Naive B cell (primary cell): ENCODE results near the gene FAM131B. TPM values are rescaled to one million over a fixed set of nuclear protein-coding genes. Genes with fewer than 3 reads are reported as not detected.
A peak's percentile ranks its signal among the peaks of the same experiment; 100 is the strongest.

Experiments used
- ATAC-seq, 2 donors: fragments of 150-1000 bp; cut with Tn5 transposase; 2 replicates each; pipeline ENCODE4 v1.10.0; 2021; ENCODE audit warnings: low read depth in 2 of 2, mild to moderate bottlenecking in 2 of 2, moderate library complexity in 2 of 2
- DNase-seq: peaks from one replicate; pipeline ENCODE4 v3.0.0; 2022
- H3K27ac Mint-ChIP-seq, 6 donors: one replicate each; pipeline ENCODE4 v1.8.0; 2020 to 2022; ENCODE audit warnings: mild to moderate bottlenecking in 6 of 6, mixed read lengths in 6 of 6, moderate library complexity in 5 of 6, inconsistent platforms in 2 of 6
- H3K27me3 Mint-ChIP-seq, 3 donors: one replicate each; pipeline ENCODE4 v1.8.0; 2021 to 2022; ENCODE audit warnings: mixed read lengths in 3 of 3, mild to moderate bottlenecking in 1 of 3
- H3K36me3 Mint-ChIP-seq, 2 donors: one replicate each; pipeline ENCODE4 v1.8.0; 2020 to 2022; ENCODE audit warnings: mixed read lengths in 2 of 2, inconsistent platforms in 1 of 2, mild to moderate bottlenecking in 1 of 2
- H3K4me1 Mint-ChIP-seq, 3 donors: one replicate each; pipeline ENCODE4 v1.8.0; 2020 to 2022; ENCODE audit warnings: mixed read lengths in 3 of 3, inconsistent platforms in 1 of 3, mild to moderate bottlenecking in 1 of 3, moderate library complexity in 1 of 3
- H3K4me3 Mint-ChIP-seq, 8 donors: one replicate each; pipeline ENCODE4 v1.8.0; 2020 to 2022; ENCODE audit warnings: mild to moderate bottlenecking in 8 of 8, mixed read lengths in 8 of 8, moderate library complexity in 8 of 8, inconsistent platforms in 2 of 8
- H3K9me3 Mint-ChIP-seq, 7 donors: one replicate each; pipeline ENCODE4 v1.8.0; 2020 to 2022; ENCODE audit warnings: mixed read lengths in 7 of 7, mild to moderate bottlenecking in 5 of 7, inconsistent platforms in 2 of 7, moderate library complexity in 1 of 7
- polyA plus RNA-seq, 6 donors: library from polyadenylated mRNA; unstranded; fragments of 300-500 nt; fragmentation: Illumina TruSeq; gene quantifications; one replicate each; pipeline ENCODE4 v1.2.3, GENCODE V29; 2021; ENCODE audit warnings: low read depth in 6 of 6

Gene FAM131B
- polyA plus RNA-seq, 6 donors from 2014 or later = not detected

GRCh38 chr7:143331179-143331801 is 31.2 kb downstream of the FAM131B start:
- no peak for ATAC-seq

GRCh38 chr7:143329471-143330170 is 32.9 kb downstream of the FAM131B start:
- Mint-ChIP-seq H3K4me1 (peaks cover 10 to 16% (median 14%) of the 10 kb centered on the region in 3 donors), H3K9me3 (no peaks in the 10 kb centered on the region), H3K36me3 (no peaks in the 10 kb centered on the region), H3K4me3 (no peak overlapping the region), H3K27me3 (peaks cover 0 to 8% (median 6%) of the 10 kb centered on the region in 3 donors), H3K27ac (peak overlapping the region in 1 of 6 donors; percentile 27)
- DNase-seq (no peak), ATAC-seq (no peak)

More at GRCh38 chr7:143331179-143331801, 31.2 kb downstream of the FAM131B start:
- no peak for DNase-seq
- Mint-ChIP-seq H3K27ac (no peak overlapping the region), H3K27me3 (peaks cover 5 to 14% (median 8%) of the 10 kb centered on the region in 3 donors), H3K9me3 (no peaks in the 10 kb centered on the region), H3K4me3 (no peak overlapping the region), H3K36me3 (no peaks in the 10 kb centered on the region), H3K4me1 (peaks cover 5 to 6% (median 6%) of the 10 kb centered on the region in 3 donors)

GRCh38 chr7:143327903-143328302 is 34.6 kb downstream of the FAM131B start:
- H3K27me3 Mint-ChIP-seq = peaks cover 0 to 6% (median 0%) of the 10 kb centered on the region in 3 donors
- H3K4me3 Mint-ChIP-seq = peak overlapping the region in 1 of 8 donors; percentile 30
- ATAC-seq = peak; percentile 70 to 83
- peak overlapping the region in 4 of 6 donors; percentile 1 to 12 (median 6) for H3K27ac Mint-ChIP-seq
- no peaks in the 10 kb centered on the region for H3K9me3 Mint-ChIP-seq
- H3K36me3 Mint-ChIP-seq = no peaks in the 10 kb centered on the region
- H3K4me1 Mint-ChIP-seq = peaks cover 10 to 21% (median 14%) of the 10 kb centered on the region in 3 donors
- DNase-seq = no peak

GRCh38 chr7:143325240-143325639 is 37.3 kb downstream of the FAM131B start:
- Mint-ChIP-seq H3K9me3 (no peaks in the 10 kb centered on the region), H3K27me3 (peaks cover 0 to 8% (median 5%) of the 10 kb centered on the region in 3 donors), H3K27ac (peak overlapping the region in 1 of 6 donors; percentile 71), H3K4me1 (peaks cover 10 to 25% (median 14%) of the 10 kb centered on the region in 3 donors), H3K4me3 (no peak overlapping the region), H3K36me3 (no peaks in the 10 kb centered on the region)
- DNase-seq (no peak), ATAC-seq (peak in 1 of 2 donors; percentile 68)

GRCh38 chr7:143323653-143324052 is 38.9 kb downstream of the FAM131B start:
- H3K4me3 Mint-ChIP-seq = no peak overlapping the region
- ATAC-seq = no peak
- H3K27ac Mint-ChIP-seq = no peak overlapping the region
- no peak for DNase-seq
- H3K9me3 Mint-ChIP-seq = no peaks in the 10 kb centered on the region
- peaks cover 10 to 25% (median 14%) of the 10 kb centered on the region in 3 donors for H3K4me1 Mint-ChIP-seq
- H3K27me3 Mint-ChIP-seq = peaks cover 5 to 8% (median 5%) of the 10 kb centered on the region in 3 donors
- no peaks in the 10 kb centered on the region for H3K36me3 Mint-ChIP-seq

GRCh38 chr7:143322760-143323633 is 39.5 kb downstream of the FAM131B start:
- H3K9me3 Mint-ChIP-seq = no peaks in the 10 kb centered on the region
- H3K4me3 Mint-ChIP-seq = no peak overlapping the region
- peaks cover 8 to 23% (median 12%) of the 10 kb centered on the region in 3 donors for H3K4me1 Mint-ChIP-seq
- peak overlapping the region in 1 of 6 donors; percentile 50 for H3K27ac Mint-ChIP-seq
- ATAC-seq = no peak
- no peaks in the 10 kb centered on the region for H3K36me3 Mint-ChIP-seq
- H3K27me3 Mint-ChIP-seq = peaks cover 5 to 8% (median 6%) of the 10 kb centered on the region in 3 donors
- no peak for DNase-seq

GRCh38 chr7:143321734-143322133 is 40.8 kb downstream of the FAM131B start:
- H3K4me1 Mint-ChIP-seq = peaks cover 5 to 20% (median 8%) of the 10 kb centered on the region in 3 donors
- DNase-seq (no peak), ATAC-seq (no peak)
- H3K27ac Mint-ChIP-seq = peak overlapping the region in 1 of 6 donors; percentile 7
- H3K9me3 Mint-ChIP-seq = no peaks in the 10 kb centered on the region
- H3K27me3 Mint-ChIP-seq = peaks cover 5 to 8% (median 6%) of the 10 kb centered on the region in 3 donors
- H3K36me3 Mint-ChIP-seq = no peaks in the 10 kb centered on the region
- H3K4me3 Mint-ChIP-seq = no peak overlapping the region

- H3K4me3 Mint-ChIP-seq = no peak overlapping the region
Observed at GRCh38 chr7:143321242-143321641, 41.3 kb downstream of the FAM131B start.

GRCh38 chr7:143320620-143321019 is 41.9 kb downstream of the FAM131B start:
- DNase-seq (no peak), ATAC-seq (no peak)
- H3K27me3 Mint-ChIP-seq = peaks cover 5 to 8% (median 6%) of the 10 kb centered on the region in 3 donors
- peaks cover 5 to 19% (median 8%) of the 10 kb centered on the region in 3 donors for H3K4me1 Mint-ChIP-seq
- H3K9me3 Mint-ChIP-seq = no peaks in the 10 kb centered on the region
- H3K27ac Mint-ChIP-seq = no peak overlapping the region
- H3K4me3 Mint-ChIP-seq = no peak overlapping the region
- H3K36me3 Mint-ChIP-seq = no peaks in the 10 kb centered on the region

More at GRCh38 chr7:143321242-143321641, 41.3 kb downstream of the FAM131B start:
- Mint-ChIP-seq H3K9me3 (no peaks in the 10 kb centered on the region), H3K4me1 (peaks cover 5 to 20% (median 8%) of the 10 kb centered on the region in 3 donors), H3K36me3 (no peaks in the 10 kb centered on the region), H3K27ac (peak overlapping the region in 1 of 6 donors; percentile 7), H3K27me3 (peaks cover 5 to 8% (median 6%) of the 10 kb centered on the region in 3 donors)
- ATAC-seq (no peak), DNase-seq (no peak)

GRCh38 chr7:143318661-143319060 is 43.9 kb downstream of the FAM131B start:
- H3K9me3 Mint-ChIP-seq = no peaks in the 10 kb centered on the region
- no peak overlapping the region for H3K4me3 Mint-ChIP-seq
- H3K36me3 Mint-ChIP-seq = no peaks in the 10 kb centered on the region
- peak overlapping the region in 1 of 6 donors; percentile 64 for H3K27ac Mint-ChIP-seq
- ATAC-seq = no peak
- no peak for DNase-seq
- peaks cover 0 to 4% (median 0%) of the 10 kb centered on the region in 3 donors for H3K4me1 Mint-ChIP-seq
- peaks cover 5 to 8% (median 6%) of the 10 kb centered on the region in 3 donors for H3K27me3 Mint-ChIP-seq

GRCh38 chr7:143316492-143316891 is 46.0 kb downstream of the FAM131B start:
- ATAC-seq (no peak), DNase-seq (no peak)
- Mint-ChIP-seq H3K4me1 (peaks cover 0 to 2% (median 0%) of the 10 kb centered on the region in 3 donors), H3K4me3 (no peak overlapping the region), H3K9me3 (no peaks in the 10 kb centered on the region), H3K27me3 (peaks cover 2 to 6% (median 4%) of the 10 kb centered on the region in 3 donors), H3K36me3 (no peaks in the 10 kb centered on the region), H3K27ac (no peak overlapping the region)

- ATAC-seq = no peak
- no peak for DNase-seq
- Mint-ChIP-seq H3K9me3 (no peaks in the 10 kb centered on the region), H3K27me3 (peaks cover 0 to 6% (median 0%) of the 10 kb centered on the region in 3 donors), H3K4me3 (no peak within 1 kb of the TSS), H3K27ac (peak within 1 kb of the TSS in 1 of 6 donors; percentile 63), H3K36me3 (no peaks in the 10 kb centered on the region), H3K4me1 (peaks cover 3 to 4% (median 3%) of the 10 kb centered on the region in 3 donors)
Observed at GRCh38 chr7:143315776-143316175, 46.7 kb downstream of the FAM131B start, which contains the start of gene CLCN1. TSS of gene CLCN1 (plus strand) at chr7:143316111. CDS start at chr7:143316213, 102 bp downstream.

- Mint-ChIP-seq H3K27me3 (peaks cover 0 to 5% (median 0%) of the 10 kb centered on the region in 3 donors), H3K27ac (no peak overlapping the region)
- DNase-seq = no peak
Observed at GRCh38 chr7:143314127-143314526, 48.4 kb downstream of the FAM131B start.

More at GRCh38 chr7:143314127-143314526, 48.4 kb downstream of the FAM131B start:
- Mint-ChIP-seq H3K36me3 (no peaks in the 10 kb centered on the region), H3K4me3 (no peak overlapping the region), H3K9me3 (no peaks in the 10 kb centered on the region), H3K4me1 (peaks cover 8 to 12% (median 9%) of the 10 kb centered on the region in 3 donors)
- ATAC-seq = no peak
